ENCODE data around the gene HOXD11.

- TF ChIP-seq TFE3 (CRISPR knock-in tag; IDR thresholded peaks at IDR 0.05) (no peak), PITX1 (CRISPR knock-in tag; IDR thresholded peaks at IDR 0.05) (no peak), DPF2 (CRISPR knock-in tag; IDR thresholded peaks at IDR 0.05; ENCODE audit: borderline replicate concordance, low read depth) (no peak), THYN1 (CRISPR knock-in tag; IDR thresholded peaks at IDR 0.05; ENCODE audit: borderline replicate concordance, low read depth) (no peak), NONO (IDR thresholded peaks at IDR 0.05) (no peak), NONO (CRISPR knock-in tag; conservative IDR thresholded peaks at IDR 0.05) (no peak), EZH2 (conservative IDR thresholded peaks at IDR 0.05; ENCODE audit: low read depth, low read length) (no peak), CENPX (CRISPR knock-in tag; IDR thresholded peaks at IDR 0.05) (no peak), ZNF263 (CRISPR knock-in tag; IDR thresholded peaks at IDR 0.05) (no peak), ISX (CRISPR knock-in tag; conservative IDR thresholded peaks at IDR 0.05) (no peak), TAF1 (CRISPR knock-in tag; IDR thresholded peaks at IDR 0.05) (no peak), ZNF33A (CRISPR knock-in tag; IDR thresholded peaks at IDR 0.05; ENCODE audit: borderline replicate concordance) (no peak), NFE2L1 (CRISPR knock-in tag; IDR thresholded peaks at IDR 0.05; ENCODE audit: borderline replicate concordance) (no peak)
- TF ChIP-seq, protein P1, sequence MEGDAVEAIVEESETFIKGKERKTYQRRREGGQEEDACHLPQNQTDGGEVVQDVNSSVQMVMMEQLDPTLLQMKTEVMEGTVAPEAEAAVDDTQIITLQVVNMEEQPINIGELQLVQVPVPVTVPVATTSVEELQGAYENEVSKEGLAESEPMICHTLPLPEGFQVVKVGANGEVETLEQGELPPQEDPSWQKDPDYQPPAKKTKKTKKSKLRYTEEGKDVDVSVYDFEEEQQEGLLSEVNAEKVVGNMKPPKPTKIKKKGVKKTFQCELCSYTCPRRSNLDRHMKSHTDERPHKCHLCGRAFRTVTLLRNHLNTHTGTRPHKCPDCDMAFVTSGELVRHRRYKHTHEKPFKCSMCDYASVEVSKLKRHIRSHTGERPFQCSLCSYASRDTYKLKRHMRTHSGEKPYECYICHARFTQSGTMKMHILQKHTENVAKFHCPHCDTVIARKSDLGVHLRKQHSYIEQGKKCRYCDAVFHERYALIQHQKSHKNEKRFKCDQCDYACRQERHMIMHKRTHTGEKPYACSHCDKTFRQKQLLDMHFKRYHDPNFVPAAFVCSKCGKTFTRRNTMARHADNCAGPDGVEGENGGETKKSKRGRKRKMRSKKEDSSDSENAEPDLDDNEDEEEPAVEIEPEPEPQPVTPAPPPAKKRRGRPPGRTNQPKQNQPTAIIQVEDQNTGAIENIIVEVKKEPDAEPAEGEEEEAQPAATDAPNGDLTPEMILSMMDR (CRISPR knock-in tag; IDR thresholded peaks at IDR 0.05), result no peak
Measured at GRCh38 chr2:176079285-176079830, 27.7 kb upstream of the HOXD11 start.
